Neutrophil (primary cell): Measurements from ENCODE around the gene TRDN.

Experiments
- H3K27ac ChIP-seq: fragments of 200-600 bp; sonication (generic); 2 replicates; pipeline ENCODE4 v1.5.1; 2016; ENCODE audit warnings: mild to moderate bottlenecking, moderate library complexity
- H3K27me3 ChIP-seq: fragments of 200-600 bp; sonication (generic); 2 replicates; pipeline ENCODE4 v1.6.0; 2016; ENCODE audit warnings: mild to moderate bottlenecking
- H3K36me3 ChIP-seq: fragments of 200-600 bp; sonication (generic); 2 replicates; pipeline ENCODE4 v1.5.1; 2017
- H3K4me1 ChIP-seq, 2 experiments: fragments of 200-600 bp in 1 of 2; sonication (generic) in 1 of 2; 1 replicate in 1 of 2; 2 replicates in 1 of 2; pipeline versions ENCODE4 v1.5.1 to v1.6.1; 2013 to 2016; ENCODE audit warnings: low read depth in 1 of 2, low read length in 1 of 2, mild to moderate bottlenecking in 1 of 2, moderate library complexity in 1 of 2; ENCODE audit not compliant: control insufficient read depth in 1 of 2, insufficient read depth in 1 of 2
- H3K4me3 ChIP-seq, 2 experiments: fragments of 200-600 bp in 1 of 2; sonication (generic) in 1 of 2; 1 replicate in 1 of 2; 2 replicates in 1 of 2; pipeline ENCODE4 v1.5.1; 2013 to 2016; ENCODE audit warnings: low read depth in 1 of 2, low read length in 1 of 2, mild to moderate bottlenecking in 1 of 2, moderate library complexity in 1 of 2
- H3K9me3 ChIP-seq: fragments of 200-600 bp; sonication (generic); 2 replicates; pipeline ENCODE4 v1.5.1; 2016
- TF ChIP-seq, protein P1 (sequence below): fragments of 200-600 bp; sonication (generic); IDR thresholded peaks from 2 replicates; pipeline ENCODE4 v1.5.1; 2016; ENCODE audit warnings: antibody characterized with exemption

Gene TRDN

DNA sequence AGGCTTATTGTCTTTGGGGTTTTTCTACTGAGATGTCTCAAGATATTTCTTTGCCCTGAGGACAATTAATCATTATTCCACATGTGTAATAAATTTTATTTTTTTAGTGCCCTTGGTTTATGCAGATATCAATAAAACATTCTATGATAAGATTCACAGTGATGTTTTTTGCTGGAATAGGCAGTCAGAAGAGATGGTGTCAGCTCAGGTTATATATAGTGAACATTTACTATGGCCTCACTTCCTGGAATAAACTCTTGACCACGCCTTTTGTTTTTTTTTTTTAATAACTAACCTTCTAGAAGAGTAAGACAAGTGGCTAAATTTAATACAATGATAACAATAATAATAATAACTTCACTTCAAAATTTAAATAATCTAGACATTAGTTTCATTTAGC is 209.7 kb downstream of the TRDN start:
- no peaks in the 10 kb centered on the region for H3K4me1 ChIP-seq
- no peaks in the 10 kb centered on the region for H3K27me3 ChIP-seq
- no peaks in the 10 kb centered on the region for H3K9me3 ChIP-seq
- H3K4me3 ChIP-seq: no peak overlapping the region
- H3K27ac ChIP-seq: no peak overlapping the region
- TF ChIP-seq, protein P1, sequence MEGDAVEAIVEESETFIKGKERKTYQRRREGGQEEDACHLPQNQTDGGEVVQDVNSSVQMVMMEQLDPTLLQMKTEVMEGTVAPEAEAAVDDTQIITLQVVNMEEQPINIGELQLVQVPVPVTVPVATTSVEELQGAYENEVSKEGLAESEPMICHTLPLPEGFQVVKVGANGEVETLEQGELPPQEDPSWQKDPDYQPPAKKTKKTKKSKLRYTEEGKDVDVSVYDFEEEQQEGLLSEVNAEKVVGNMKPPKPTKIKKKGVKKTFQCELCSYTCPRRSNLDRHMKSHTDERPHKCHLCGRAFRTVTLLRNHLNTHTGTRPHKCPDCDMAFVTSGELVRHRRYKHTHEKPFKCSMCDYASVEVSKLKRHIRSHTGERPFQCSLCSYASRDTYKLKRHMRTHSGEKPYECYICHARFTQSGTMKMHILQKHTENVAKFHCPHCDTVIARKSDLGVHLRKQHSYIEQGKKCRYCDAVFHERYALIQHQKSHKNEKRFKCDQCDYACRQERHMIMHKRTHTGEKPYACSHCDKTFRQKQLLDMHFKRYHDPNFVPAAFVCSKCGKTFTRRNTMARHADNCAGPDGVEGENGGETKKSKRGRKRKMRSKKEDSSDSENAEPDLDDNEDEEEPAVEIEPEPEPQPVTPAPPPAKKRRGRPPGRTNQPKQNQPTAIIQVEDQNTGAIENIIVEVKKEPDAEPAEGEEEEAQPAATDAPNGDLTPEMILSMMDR: no peak
- H3K36me3 ChIP-seq: no peaks in the 10 kb centered on the region

DNA sequence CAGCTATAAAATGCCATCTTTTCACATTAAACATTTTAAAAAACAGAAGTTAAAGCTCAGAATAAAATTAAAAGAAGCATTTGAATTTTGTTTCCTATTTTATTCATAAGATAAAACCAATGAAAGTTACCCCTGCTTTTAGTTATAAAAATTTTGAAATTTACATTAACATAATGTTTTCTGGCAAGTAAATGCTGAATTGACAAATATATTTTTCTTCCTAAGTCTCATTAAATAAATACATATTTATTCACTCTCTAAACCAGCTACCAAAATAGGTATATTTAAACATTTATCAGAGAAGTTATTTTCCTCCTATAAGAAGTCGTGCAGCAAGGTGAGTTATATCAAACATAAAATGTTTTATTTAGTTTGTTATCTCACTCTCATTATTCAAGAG is 213.6 kb downstream of the TRDN start:
- H3K36me3 ChIP-seq: no peaks in the 10 kb centered on the region
- H3K4me1 ChIP-seq: no peaks in the 10 kb centered on the region
- H3K9me3 ChIP-seq: no peaks in the 10 kb centered on the region
- TF ChIP-seq, protein P1: no peak
- no peak overlapping the region for H3K4me3 ChIP-seq
- H3K27me3 ChIP-seq: no peaks in the 10 kb centered on the region
- no peak overlapping the region for H3K27ac ChIP-seq

GRCh38 chr6:123420512-123420911 is 216.2 kb downstream of the TRDN start:
- TF ChIP-seq, protein P1: no peak
- H3K36me3 ChIP-seq: no peaks in the 10 kb centered on the region
- no peaks in the 10 kb centered on the region for H3K4me1 ChIP-seq
- no peaks in the 10 kb centered on the region for H3K27me3 ChIP-seq
- H3K9me3 ChIP-seq: no peaks in the 10 kb centered on the region
- no peak overlapping the region for H3K4me3 ChIP-seq
- H3K27ac ChIP-seq: no peak overlapping the region

DNA sequence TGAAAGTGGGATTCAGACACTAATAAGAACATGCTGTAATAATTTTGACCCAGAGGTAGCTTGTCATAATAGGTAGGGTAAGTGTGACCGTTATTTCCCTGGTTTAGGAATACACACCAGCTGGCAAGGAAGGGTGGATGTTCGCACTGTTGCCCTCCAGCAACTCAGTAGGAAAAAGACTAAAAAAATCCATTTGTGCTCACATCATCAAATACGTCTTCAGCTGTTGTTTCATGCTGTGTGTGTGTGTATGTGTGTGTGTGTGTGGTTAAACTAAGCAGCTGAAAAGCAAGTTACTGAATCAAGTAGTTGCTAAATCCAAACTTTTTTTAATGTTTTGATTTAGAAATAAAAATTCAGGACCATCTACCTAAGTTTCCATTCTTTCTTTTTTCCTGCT is 218.7 kb downstream of the TRDN start:
- Histone ChIP-seq H3K9me3 (no peaks in the 10 kb centered on the region), H3K27me3 (no peaks in the 10 kb centered on the region), H3K4me1 (no peaks in the 10 kb centered on the region), H3K36me3 (no peaks in the 10 kb centered on the region), H3K4me3 (no peak overlapping the region), H3K27ac (no peak overlapping the region)
- TF ChIP-seq, protein P1: no peak

- no peaks in the 10 kb centered on the region for H3K4me1 ChIP-seq
- H3K27ac ChIP-seq: no peak overlapping the region
- H3K36me3 ChIP-seq: no peaks in the 10 kb centered on the region
- no peak overlapping the region for H3K4me3 ChIP-seq
- no peaks in the 10 kb centered on the region for H3K27me3 ChIP-seq
- no peaks in the 10 kb centered on the region for H3K9me3 ChIP-seq
- TF ChIP-seq, protein P1: no peak
These were observed 219.2 kb downstream of the TRDN start for GRCh38 chr6:123417535-123417934.

- no peaks in the 10 kb centered on the region for H3K36me3 ChIP-seq
- H3K27me3 ChIP-seq: no peaks in the 10 kb centered on the region
- H3K4me1 ChIP-seq: no peaks in the 10 kb centered on the region
- no peaks in the 10 kb centered on the region for H3K9me3 ChIP-seq
- H3K27ac ChIP-seq: no peak overlapping the region
- H3K4me3 ChIP-seq: no peak overlapping the region
- TF ChIP-seq, protein P1: no peak
These were observed 220.8 kb downstream of the TRDN start for GRCh38 chr6:123415844-123416468.
